PC-9 (cell line): ENCODE data around the gene GUK1. TPM values are rescaled to one million over a fixed set of nuclear protein-coding genes. Genes with fewer than 3 reads are reported as not detected.
A peak's percentile ranks its signal among the peaks of the same experiment; 100 is the strongest.

Source experiments
- BruUV-seq: library from RNA; stranded (reverse); fragments of 400-500 nt; replicated peaks from 2 replicates; lab custom pipeline; 2021; lab: Mats Ljungman, UMichigan
- CTCF ChIA-PET: fragments of 300-600 bp; sonication (Branson Sonifier 250); formaldehyde crosslinking; loops from one replicate; lab custom pipeline; 2022; ENCODE audit warnings: antibody characterized with exemption; lab: Charles Lee
- POLR2A ChIA-PET: fragments of 300-600 bp; sonication (Branson Sonifier 250); formaldehyde crosslinking; loops from one replicate; lab custom pipeline; 2022; ENCODE audit warnings: antibody characterized with exemption; ENCODE audit not compliant: unreplicated experiment; lab: Charles Lee
- DNase-seq, 2 experiments: peaks; one replicate each; pipeline versions ENCODE4 v3.0.0 to v3.0.0-alpha.2; 2015 to 2022; ENCODE audit warnings: mixed read lengths in 1 of 2
- H2AFZ ChIP-seq: fragments of 200-600 bp; sonication (generic); 2 replicates; pipeline ENCODE4 v1.8.1; 2017; ENCODE audit warnings: antibody characterized with exemption
- H3F3A ChIP-seq: fragments of 200-600 bp; sonication (generic); 2 replicates; pipeline ENCODE4 v1.8.1; 2017; ENCODE audit warnings: antibody characterized with exemption, mild to moderate bottlenecking, low read depth; ENCODE audit not compliant: insufficient read depth
- H3K27ac ChIP-seq: fragments of 200-600 bp; sonication (generic); 2 replicates; pipeline ENCODE4 v1.6.1; 2016; ENCODE audit warnings: mixed run types
- H3K27me3 ChIP-seq: fragments of 200-600 bp; sonication (generic); 2 replicates; pipeline ENCODE4 v1.6.1; 2016; ENCODE audit warnings: low read depth, mixed run types; ENCODE audit not compliant: insufficient read depth
- H3K36me3 ChIP-seq: fragments of 200-600 bp; sonication (generic); 2 replicates; pipeline ENCODE4 v1.6.1; 2016; ENCODE audit warnings: low read depth, mixed run types
- H3K4me1 ChIP-seq: fragments of 200-600 bp; sonication (generic); replicated peaks from 2 replicates; pipeline ENCODE4 v1.6.1; 2016; ENCODE audit warnings: mixed run types; ENCODE audit not compliant: insufficient read depth
- H3K4me2 ChIP-seq: fragments of 200-600 bp; sonication (generic); 2 replicates; pipeline ENCODE4 v1.6.1; 2017; ENCODE audit warnings: mixed run types
- H3K4me3 ChIP-seq: fragments of 200-600 bp; sonication (generic); 2 replicates; pipeline ENCODE4 v1.6.1; 2016; ENCODE audit warnings: mixed run types
- H3K79me2 ChIP-seq: fragments of 200-600 bp; sonication (generic); 2 replicates; pipeline ENCODE4 v1.6.1; 2017; ENCODE audit warnings: low read depth, mixed run types
- H3K9me2 ChIP-seq: fragments of 200-600 bp; sonication (generic); 2 replicates; pipeline ENCODE4 v1.8.1; 2017; ENCODE audit warnings: mild to moderate bottlenecking; ENCODE audit not compliant: insufficient read depth
- H3K9me3 ChIP-seq: fragments of 200-600 bp; sonication (generic); 2 replicates; pipeline ENCODE4 v1.8.1; 2016; ENCODE audit warnings: low read depth; ENCODE audit not compliant: insufficient read depth
- H4K20me1 ChIP-seq: fragments of 200-600 bp; sonication (generic); 2 replicates; pipeline ENCODE4 v1.8.1; 2017; ENCODE audit not compliant: insufficient read depth
- EZH2 ChIP-seq: fragments of 200-600 bp; sonication (generic); IDR thresholded peaks from 2 replicates; pipeline ENCODE4 v1.8.0; 2017; ENCODE audit warnings: antibody characterized with exemption, low read depth
- intact Hi-C: fragments of 100-400 bp; cut with micrococcal nuclease; formaldehyde crosslinking; loops from one replicate; pipeline ENCODE4 v1.10.0; 2022; ENCODE audit not compliant: unreplicated experiment
- total RNA-seq: library from RNA; stranded (reverse); gene quantifications from 2 replicates; pipeline ENCODE4 v1.2.3, GENCODE V29; 2021
- TF ChIP-seq, protein P1 (sequence below): fragments of 200-600 bp; sonication (generic); conservative IDR thresholded peaks from 2 replicates; pipeline ENCODE4 v1.6.1; 2017; ENCODE audit warnings: mixed run types, antibody characterized with exemption, mild to moderate bottlenecking, moderate library complexity

Gene GUK1
- total RNA-seq, 1 experiment from 2014 or later = 239 TPM

GRCh38 chr1:228165372-228166169 lies 25.5 kb downstream of the GUK1 start, which contains the start of gene IBA57:
Gene IBA57 (plus strand): TSS chr1:228165804. CDS start chr1:228165817, 13 bp downstream.
- ChIA-PET POLR2A (interaction anchor here (0.5 to 1.0 kb wide), 9 partner anchors 8 to 431 kb away, joined by 3 to 7 read pairs (median 3); partner anchors contain the start of genes JMJD4 and SNAP47), CTCF (interaction anchor here (0.6 to 1.5 kb wide), 7 partner anchors 10 to 162 kb away, joined by 3 to 11 read pairs (median 8); no protein-coding TSS in a partner anchor)
- intact Hi-C loops = loop anchor here (1.0 to 5.0 kb wide), 6 partner anchors 25 to 603 kb away; partner anchors contain the start of genes GUK1, MRPL55 and ZNF678
- Histone ChIP-seq H3K9me2 (no peaks in the 10 kb centered on the region), H3K27me3 (no peaks in the 10 kb centered on the region), H3K27ac (peak within 1 kb of the TSS; percentile 89), H3K9me3 (no peaks in the 10 kb centered on the region), H2AFZ (peak within 1 kb of the TSS; percentile 76; the same call in 1 of the 2 replicates), H3K4me3 (peak within 1 kb of the TSS; percentile 88), H3F3A (peaks cover 7% of the 10 kb centered on the region; the same call in 1 of the 2 replicates), H3K4me1 (peaks cover 13% of the 10 kb centered on the region), H3K79me2 (0 out of 2 replicates have a peak, but pooled peaks cover 21% of the 10 kb centered on the region), H3K4me2 (peak within 1 kb of the TSS; percentile 88), H4K20me1 (no peaks in the 10 kb centered on the region), H3K36me3 (no peaks in the 10 kb centered on the region)
- peak; percentile 93 to 100 for DNase-seq
- BruUV-seq = no TSS peak
- TF ChIP-seq EZH2 = no peak
- TF ChIP-seq, protein P1, sequence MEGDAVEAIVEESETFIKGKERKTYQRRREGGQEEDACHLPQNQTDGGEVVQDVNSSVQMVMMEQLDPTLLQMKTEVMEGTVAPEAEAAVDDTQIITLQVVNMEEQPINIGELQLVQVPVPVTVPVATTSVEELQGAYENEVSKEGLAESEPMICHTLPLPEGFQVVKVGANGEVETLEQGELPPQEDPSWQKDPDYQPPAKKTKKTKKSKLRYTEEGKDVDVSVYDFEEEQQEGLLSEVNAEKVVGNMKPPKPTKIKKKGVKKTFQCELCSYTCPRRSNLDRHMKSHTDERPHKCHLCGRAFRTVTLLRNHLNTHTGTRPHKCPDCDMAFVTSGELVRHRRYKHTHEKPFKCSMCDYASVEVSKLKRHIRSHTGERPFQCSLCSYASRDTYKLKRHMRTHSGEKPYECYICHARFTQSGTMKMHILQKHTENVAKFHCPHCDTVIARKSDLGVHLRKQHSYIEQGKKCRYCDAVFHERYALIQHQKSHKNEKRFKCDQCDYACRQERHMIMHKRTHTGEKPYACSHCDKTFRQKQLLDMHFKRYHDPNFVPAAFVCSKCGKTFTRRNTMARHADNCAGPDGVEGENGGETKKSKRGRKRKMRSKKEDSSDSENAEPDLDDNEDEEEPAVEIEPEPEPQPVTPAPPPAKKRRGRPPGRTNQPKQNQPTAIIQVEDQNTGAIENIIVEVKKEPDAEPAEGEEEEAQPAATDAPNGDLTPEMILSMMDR = peak; percentile 79

GRCh38 chr1:228166170-228166936 lies 26.3 kb downstream of the GUK1 start:
- intact Hi-C loops = loop anchor here (1.0 to 5.0 kb wide), 6 partner anchors 26 to 604 kb away; partner anchors contain the start of genes GUK1, MRPL55 and ZNF678
- no peak overlapping the region for H2AFZ ChIP-seq
- BruUV-seq = no TSS peak

More at GRCh38 chr1:228166170-228166936, 26.3 kb downstream of the GUK1 start:
- Histone ChIP-seq H3F3A (peaks cover 7% of the 10 kb centered on the region; the same call in 1 of the 2 replicates), H3K9me2 (no peaks in the 10 kb centered on the region), H4K20me1 (no peaks in the 10 kb centered on the region), H3K4me3 (peak overlapping the region; percentile 88), H3K27ac (peak overlapping the region; percentile 44), H3K4me1 (peaks cover 13% of the 10 kb centered on the region), H3K9me3 (no peaks in the 10 kb centered on the region), H3K36me3 (no peaks in the 10 kb centered on the region), H3K79me2 (0 out of 2 replicates have a peak, but pooled peaks cover 21% of the 10 kb centered on the region), H3K27me3 (no peaks in the 10 kb centered on the region), H3K4me2 (peak overlapping the region; percentile 73)
- ChIA-PET CTCF (interaction anchor here (0.9 to 1.4 kb wide), 3 partner anchors 14 to 162 kb away, joined by 3 to 5 read pairs (median 4); no protein-coding TSS in a partner anchor), POLR2A (interaction anchor here (0.5 to 0.7 kb wide), 4 partner anchors 202 to 407 kb away, joined by 3 to 7 read pairs (median 4); no protein-coding TSS in a partner anchor)
- DNase-seq = peak; percentile 82 to 85
- TF ChIP-seq, protein P1 = no peak; the same call in none of the 2 replicates
- no peak for TF ChIP-seq EZH2
